B cell (primary cell): ENCODE data around the gene FAM177B.

Experiments used
- CTCF ChIP-seq: fragments of 200-600 bp; IDR thresholded peaks from one replicate; pipeline ENCODE4 v1.8.0; 2022; ENCODE audit warnings: antibody characterized with exemption, mild to moderate bottlenecking
- EZH2 ChIP-seq: IDR thresholded peaks from 2 replicates; pipeline ENCODE4 v1.6.1; 2012; ENCODE audit warnings: borderline replicate concordance, low read depth, mild to moderate bottlenecking, moderate library complexity, low read length; ENCODE audit not compliant: insufficient read depth, poor library complexity, severe bottlenecking

GRCh38 chr1:222711319-222712252, 25.4 kb upstream of the FAM177B start:
- no peak for TF ChIP-seq CTCF
- no peak for TF ChIP-seq EZH2
